HG02938 (cell line): ENCODE measurements around the gene RPS6KC1.
"Not testable (repeated sequence)": the region's sequence is repeated elsewhere in the genome, so short reads cannot be mapped to it uniquely, and the experiment has no call there.

Experiments used
- ATAC-seq: cut with Tn5 transposase; IDR thresholded peaks from one replicate; pipeline ENCODE4 v1.9.1; 2021; ENCODE audit warnings: mild to moderate bottlenecking, moderate library complexity; ENCODE audit not compliant: unreplicated experiment

RPS6KC1 gene

DNA sequence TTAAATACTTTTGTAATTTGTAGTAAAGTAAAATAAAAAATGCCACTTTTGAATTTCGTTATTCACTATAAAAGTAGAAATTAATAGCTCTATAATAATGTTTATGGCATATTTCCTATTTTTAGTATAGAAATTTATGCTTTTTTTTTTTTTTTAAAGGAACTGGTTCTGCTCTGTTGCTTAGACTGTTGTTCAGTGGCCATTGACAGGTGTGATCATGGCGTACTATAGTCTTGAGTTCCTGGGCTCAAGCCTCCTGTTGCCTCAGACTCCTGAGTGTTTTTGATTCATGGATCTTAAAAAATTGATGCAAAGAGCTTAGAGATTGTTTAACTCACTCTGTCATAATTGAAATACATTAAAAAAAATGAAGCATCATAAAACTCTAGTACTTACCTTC lies 53.6 kb downstream of the RPS6KC1 start:
- no peak for ATAC-seq

DNA sequence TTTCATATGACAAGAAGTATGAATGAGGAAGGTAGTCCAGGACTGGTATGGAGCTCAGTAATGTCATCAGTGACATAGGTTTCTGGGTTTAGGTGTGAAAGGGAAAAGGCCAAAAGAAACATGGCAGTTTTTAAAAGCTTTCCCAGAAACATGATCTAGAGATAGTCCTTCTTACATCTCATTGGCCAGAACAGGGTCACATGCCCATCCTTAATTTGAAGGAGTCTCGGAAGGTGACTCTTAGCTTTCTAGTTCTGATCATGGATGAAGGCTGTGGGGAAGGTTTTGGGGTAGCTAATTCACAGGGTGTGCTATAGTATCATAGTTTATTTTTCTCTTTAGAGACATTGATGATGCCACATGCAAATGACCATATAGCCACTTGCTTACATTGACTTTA lies 55.3 kb downstream of the RPS6KC1 start:
- ATAC-seq = no peak

DNA sequence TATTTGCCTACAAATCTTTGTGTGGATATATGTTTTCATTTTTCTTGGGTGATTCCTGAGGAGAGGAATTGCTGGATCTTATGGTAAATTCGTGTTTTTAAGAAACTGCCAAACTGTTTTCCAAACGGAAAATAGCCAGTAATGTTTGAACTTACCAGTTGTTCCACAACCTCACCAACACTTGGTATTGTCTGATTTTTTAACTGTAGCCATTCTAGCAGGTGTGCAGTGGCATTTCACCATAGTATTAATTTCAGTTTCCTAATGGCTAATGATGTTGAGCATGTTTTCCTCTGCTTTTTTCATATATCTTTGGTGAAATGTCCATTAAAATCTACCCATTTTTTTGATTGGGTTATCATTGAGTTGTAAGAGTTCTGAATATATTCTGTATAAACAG lies 56.6 kb downstream of the RPS6KC1 start:
- ATAC-seq = no peak

DNA sequence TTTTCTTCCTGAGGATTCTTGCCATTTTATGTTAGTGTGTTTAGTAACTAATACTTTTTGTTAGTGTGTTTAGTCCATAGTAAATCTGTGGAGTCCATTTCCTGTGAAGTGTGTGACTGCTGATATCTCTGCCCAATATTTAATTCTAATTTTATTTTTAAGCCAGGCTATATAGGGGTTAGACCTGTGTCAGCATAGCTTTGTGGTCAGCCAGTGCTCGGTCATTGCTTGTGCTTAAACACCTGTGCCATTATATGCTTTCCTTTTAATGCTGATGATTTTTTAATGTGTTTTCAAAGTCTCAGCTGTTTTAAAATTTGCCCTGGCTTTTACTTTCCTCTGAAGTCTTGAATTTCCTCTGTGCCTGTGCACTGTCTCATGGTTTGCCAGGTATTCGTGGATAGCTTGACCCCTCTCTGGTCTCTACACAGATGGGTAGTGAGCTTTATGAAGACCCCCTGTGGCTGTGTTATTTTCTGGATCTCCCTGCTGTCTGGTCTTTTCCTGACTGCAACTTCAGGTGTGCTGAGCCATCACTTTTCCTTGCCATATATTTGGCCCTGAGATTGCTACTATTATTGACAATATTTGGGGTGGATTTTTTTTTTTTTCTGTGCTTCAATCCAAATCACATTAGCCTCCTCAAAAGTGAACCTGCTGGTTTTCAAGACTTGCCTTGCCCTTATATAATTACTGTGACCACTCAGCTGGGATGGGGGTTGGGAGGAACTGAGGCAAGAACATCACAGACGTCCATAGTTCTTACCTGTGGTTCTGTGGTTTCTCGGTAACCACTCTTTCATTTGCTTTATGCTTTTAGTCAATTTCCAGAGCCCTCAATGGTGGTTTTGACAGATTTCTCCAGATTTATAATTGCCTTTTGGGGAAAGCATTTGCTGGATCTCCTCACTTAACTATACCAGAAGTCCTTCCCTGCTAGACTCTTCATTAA lies 59.6 kb downstream of the RPS6KC1 start:
- ATAC-seq = no peak

DNA sequence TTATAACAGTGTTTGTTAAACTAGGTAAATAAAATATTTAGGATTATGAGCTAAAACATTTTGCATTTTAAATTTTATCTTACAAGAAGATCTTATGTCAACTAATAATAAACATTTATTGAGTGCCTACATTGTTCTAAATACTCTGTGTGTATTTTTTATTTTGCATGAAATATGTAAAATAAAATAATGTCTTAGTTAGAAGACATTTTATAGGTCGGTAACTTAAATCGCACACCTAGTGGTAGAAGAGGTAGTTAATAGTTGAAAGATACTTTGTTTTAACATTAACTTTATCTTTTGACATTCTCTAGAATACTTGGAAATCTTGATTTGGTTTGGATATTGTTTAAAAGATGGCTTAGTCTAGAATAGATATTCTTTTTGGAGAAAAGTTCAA lies 60.5 kb downstream of the RPS6KC1 start:
- ATAC-seq = no peak

DNA sequence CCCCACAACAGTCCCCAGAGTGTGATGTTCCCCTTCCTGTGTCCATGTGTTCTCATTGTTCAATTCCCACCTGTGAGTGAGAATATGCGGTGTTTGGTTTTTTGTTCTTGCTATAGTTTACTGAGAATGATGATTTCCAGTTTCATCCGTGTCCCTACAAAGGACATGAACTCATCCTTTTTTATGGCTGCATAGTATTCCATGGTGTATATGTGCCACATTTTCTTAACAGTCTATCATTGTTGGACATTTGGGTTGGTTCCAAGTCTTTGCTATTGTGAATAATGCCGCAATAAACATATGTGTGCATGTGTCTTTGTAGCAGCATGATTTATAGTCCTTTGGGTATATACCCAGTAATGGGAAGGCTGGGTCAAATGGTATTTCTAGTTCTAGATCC lies 61.7 kb downstream of the RPS6KC1 start:
- ATAC-seq = not testable (repeated sequence)

DNA sequence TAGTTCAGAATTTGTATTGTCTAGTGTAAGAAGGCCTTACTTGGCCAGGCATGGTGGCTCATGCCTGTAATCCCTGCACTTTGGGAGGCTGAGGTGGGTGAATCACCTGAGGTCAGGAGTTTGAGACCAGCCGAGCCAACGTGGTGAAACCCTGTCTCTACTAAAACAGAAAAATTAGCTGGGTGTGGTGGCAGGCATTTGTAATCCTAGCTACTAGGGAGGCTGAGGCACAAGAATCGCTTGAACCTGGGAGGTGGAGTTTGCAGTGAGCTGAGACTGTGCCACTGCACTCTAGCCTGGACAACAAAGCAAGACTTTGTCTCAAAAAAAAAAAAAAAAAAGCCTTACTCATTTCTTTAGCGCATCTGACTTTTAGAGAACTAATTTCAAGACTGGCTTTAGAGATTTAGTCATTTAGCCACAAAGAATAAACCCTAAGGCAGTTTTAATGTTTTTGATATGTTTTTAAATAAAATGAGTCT lies 66.7 kb downstream of the RPS6KC1 start:
- not testable (repeated sequence) for ATAC-seq

DNA sequence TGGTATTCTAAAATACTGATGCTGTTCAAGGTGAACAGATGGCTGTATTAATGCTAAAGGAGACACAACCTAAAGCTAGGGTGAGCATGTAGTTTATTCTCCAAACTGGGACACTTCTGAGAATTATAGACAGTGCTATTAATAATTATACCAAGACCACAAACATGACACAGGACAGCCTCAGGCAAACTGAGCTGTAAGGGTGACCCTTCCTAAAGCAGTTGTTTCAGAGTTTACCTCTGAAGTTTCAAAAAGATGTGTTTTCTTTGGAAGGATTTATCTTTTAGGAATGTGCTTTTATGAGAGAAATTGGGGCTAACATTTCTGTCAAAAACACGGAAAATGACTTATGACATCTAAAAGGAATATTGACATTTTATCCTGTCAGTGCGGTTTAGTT lies 68.8 kb downstream of the RPS6KC1 start:
- ATAC-seq = no peak

DNA sequence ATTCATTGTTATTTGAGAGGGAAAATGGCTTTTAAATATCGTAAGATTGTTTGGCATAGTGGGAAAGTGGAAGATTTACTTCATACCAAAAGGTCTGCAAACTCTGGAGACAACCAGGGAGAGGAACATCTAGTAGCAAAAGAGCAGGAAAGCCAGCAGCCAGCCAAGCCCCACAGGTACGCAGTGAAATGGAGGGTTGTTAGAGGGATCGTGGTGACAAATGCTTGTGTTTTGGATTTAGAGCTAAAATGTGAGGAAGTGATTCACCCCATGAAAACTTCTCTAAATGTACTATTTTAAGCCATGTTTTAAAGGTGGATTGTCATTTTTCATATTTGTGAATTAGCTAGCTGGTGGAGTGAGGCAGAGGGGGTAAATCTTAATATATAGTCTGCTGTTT lies 69.3 kb downstream of the RPS6KC1 start:
- ATAC-seq = no peak

DNA sequence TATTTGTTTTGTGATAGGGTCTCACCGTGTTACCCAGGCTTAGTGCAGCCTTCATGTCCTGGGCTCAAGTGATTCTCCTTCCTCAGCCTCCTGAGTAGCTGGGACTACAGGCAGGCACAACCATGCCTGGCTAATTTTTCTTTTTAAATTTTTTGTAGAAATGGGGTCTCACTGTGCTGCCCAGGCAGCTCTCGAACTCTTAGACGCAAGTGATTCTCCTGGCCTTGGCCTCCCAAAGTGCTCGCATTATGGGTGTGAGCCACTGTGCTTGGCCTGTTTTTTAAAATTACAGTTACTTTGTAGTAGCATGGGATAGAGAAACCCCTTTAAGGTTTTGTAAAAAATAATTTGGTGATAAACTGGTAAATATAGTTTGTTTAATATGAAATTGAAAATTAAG lies 69.9 kb downstream of the RPS6KC1 start:
- no peak for ATAC-seq

DNA sequence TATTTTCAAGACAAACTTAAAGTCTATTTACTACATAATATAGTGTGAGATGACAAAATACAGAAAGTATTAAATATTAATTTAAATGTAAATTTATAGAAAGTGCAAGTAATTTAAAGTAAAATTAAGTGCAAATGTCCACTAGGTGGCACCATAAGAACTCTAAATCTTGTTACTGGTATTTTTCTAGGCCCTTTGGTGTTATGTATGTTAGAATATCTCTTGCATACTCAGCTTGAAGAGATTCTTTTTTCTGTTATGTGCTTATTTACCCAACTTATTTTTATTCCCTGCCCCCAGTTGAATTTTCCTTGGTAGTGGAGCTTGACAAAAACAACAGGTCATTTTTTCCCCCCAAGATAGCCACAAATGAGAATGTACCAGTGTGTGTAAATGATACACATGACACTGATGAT lies 71.5 kb downstream of the RPS6KC1 start:
- no peak for ATAC-seq

DNA sequence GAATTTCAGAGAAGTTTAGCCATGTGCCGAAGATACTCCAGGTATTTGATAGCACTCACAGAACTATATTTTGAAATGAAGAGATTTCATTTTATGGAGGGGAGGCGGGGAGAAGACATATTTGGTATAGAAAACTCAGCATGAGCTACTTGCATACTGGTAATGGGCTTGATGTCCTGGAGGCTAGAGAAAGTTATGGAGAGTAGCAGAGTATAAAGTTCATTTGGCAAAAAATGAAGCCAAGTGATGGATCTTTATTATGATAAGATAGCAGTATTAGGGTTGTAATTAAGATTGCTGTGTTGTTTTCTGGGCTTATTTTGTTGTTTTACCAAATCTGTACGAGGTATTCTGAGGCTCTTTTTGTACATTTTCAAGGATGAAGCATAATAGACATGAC lies 72.0 kb downstream of the RPS6KC1 start:
- ATAC-seq = no peak

DNA sequence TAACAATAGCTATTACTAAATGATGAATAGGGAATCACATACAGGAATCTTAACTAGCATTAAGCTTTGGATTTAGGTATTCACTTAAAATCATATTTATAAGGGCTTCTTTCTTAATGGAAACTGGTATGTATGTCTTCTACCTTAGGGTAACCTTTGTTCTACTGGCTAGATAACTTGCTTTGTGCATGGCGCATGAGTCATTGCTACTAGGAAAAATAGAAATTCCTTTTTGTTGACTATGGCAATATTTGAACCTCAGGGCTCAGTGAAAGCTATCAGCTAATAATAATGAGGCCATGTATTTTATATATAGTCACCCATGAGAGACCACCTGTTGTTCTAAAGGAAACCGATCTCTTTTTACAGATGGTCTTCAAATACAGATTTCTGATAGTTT lies 72.5 kb downstream of the RPS6KC1 start:
- no peak for ATAC-seq

DNA sequence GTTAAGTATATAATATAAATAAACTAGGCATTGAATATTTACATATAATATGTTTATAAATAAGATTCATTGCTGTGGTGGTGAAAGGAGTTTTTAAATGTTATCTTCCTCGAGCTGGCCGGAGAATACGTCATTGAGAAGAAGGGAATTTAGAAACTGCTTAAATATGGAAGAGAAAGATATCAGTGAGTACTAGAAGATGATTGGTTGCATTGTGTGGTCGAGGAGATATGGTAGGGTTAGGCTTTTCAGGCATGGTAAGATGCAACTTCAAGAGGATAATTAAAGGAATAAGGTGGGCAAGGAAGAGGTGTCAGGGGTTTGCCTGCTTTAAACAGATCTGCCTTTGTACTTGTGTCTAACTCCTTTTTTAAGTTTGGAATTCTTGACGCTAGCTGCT lies 73.5 kb downstream of the RPS6KC1 start:
- no peak for ATAC-seq

DNA sequence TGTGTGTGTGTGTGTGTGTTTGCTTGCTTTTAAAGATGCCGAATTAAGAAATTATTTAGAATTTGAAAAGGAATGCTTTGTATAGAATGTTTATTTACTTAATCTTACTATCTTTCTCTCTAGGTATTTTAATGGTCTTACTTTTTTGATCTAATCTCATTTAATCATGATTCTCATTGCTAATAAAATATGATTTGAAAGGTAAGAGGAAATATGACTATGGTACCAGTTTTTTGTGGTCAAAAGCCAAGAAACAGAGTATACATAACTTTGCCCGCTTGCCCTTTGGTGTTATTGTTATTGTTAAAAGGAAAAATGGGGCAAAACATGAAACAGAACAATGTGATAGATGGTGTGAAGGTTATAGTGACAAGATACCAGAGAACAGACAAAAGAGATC lies 74.6 kb downstream of the RPS6KC1 start:
- no peak for ATAC-seq

DNA sequence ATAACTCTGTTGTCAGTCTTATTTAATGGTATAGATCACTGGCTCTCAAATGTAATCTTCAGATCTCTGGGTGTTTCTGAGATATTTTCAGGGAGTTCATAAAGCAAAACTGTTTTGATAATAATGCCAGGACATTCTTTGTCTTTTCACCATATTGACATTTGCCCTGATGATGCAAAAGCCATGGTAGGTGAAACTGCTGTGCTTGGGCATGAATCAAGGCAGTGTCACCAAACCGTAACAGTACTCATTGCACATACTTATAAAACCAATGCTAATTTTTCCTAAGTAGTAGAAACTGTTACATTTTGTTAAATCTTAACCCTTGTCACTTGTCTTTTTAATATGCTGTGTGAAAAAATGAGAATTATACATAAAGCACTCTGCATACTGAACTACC lies 76.0 kb downstream of the RPS6KC1 start:
- no peak for ATAC-seq

DNA sequence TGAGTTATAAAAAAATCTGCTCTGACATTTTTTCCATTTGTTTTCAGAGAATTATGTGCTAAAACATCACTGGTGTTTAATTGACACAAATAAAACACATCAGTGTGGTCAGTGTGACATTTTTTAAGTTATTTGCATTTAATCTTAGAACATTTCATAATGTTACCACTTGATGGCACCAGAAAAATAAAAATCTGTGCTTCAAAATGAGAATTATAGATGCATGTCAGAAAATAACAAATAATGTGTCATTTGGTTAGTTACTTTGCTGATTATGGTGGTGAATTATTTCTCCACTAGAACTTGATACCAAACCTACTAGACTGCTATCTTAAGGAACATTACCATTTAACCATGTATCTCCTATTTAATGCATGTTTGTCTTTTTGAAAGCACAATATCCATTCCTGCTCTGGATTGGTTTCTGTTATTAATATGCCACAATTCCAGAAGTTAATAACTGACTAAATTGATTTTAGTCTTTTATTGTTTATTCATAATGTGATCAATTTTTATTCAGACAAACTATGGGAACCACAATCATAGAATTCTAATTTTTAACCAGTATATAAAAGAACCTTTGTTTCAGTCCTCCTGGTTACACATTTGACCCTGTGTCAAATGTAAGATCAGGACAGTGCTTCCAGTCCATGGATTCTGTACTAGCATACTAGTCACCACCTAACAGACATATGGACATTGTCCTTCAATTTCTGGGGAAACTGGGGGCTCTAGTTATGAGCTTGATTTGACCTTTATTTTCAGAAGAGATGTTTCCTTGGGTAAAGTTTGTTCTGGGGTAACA lies 81.0 kb downstream of the RPS6KC1 start:
- ATAC-seq = no peak

DNA sequence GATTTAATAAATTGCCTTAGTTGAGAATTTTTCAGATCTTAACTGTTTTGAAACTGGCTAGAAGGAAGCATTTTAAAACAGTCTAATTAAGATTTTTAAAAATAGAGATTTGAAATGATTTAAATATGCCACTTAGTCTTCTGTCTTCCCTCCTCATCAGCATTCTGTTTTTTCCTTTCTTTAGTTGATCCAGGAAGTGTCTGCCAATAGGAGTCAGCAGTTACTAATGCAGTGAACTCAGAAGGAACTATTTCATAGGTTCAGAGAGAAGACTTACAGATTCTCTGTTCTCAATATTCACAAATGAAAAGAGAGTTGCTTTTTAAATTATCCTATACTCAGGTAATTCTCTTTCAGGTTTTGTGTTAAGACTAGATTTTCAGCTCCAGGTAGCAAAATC lies 84.5 kb downstream of the RPS6KC1 start:
- no peak for ATAC-seq

DNA sequence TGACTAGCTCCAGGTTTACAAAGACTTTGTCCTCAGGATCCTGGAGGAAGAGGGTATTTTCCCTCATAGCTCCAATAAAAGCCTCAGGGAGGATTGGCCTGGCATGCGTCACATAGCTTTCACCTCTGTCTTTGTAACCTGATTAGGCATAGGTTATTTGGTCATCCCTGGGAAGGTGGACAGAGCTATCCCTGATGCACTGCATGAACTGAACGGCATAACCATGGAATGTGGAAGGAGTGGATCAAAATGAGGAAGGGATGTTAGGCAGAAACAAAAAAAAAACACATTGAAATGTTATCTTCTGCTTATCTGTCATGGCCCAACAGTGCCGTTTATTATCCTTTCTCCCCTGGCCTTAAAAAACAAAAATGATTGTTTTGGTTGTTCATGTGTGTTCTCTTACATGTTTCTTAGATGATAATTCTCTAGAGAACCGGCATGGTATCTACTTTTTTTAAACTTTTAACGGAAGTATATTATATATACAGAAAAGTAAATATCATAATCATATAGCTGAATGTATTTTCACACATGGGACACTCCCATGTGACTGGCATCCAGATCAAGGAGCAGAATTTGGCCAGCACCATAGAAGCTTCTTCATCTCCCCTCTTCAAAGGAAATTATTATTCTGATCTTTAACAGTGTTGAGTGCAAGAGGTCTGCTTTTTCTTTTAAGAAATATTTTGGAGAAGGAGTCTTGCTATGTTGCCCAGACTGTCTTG lies 85.3 kb downstream of the RPS6KC1 start:
- no peak for ATAC-seq

DNA sequence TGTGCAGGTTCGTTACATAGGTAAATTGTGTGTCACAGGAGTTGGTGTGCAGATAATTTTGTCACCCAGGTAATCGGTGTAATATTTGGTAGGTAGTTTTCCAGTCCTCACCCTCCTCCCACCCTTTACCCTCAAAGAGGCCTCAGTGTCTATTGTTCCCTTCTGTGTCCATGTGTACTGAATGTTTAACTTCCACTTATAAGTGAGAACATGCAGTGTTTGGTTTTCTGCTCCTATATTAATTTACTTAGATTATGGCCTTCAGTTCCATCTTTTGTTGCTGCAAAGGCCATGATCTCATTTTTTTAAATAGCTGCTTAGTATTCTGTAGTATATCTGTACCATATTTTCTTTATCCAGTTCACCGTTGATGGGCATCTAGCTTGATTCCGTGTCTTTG lies 87.3 kb downstream of the RPS6KC1 start:
- no peak for ATAC-seq

DNA sequence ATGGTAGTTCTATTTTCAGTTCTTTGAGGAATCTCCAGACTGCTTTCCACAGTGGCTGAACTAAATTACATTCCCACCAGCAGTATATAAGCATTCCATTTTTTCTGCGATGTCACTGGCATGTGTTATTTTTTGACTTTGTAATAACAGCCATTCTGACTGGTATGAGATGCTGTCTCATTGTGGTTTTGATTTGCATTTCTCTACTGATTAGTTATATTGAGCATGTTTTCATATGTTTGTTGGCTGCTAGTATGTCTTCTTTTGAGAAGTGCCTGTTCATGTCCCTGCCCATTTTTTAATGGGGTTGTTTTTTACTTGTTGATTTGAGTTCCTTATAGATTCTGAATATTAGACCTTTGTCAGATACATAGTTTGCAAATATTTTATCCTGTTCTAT lies 87.9 kb downstream of the RPS6KC1 start:
- ATAC-seq = no peak
